Endothelial cell (in vitro differentiated cells): ENCODE measurements around the gene HADH. TPM values are rescaled to one million over a fixed set of nuclear protein-coding genes. Genes with fewer than 3 reads are reported as not detected.

Experiments used
- DNase-seq: peaks from one replicate; pipeline ENCODE4 v3.0.0; 2021; ENCODE audit warnings: low spot score
- H3K27ac Mint-ChIP-seq: one replicate; pipeline ENCODE4 v1.8.0; 2021; ENCODE audit warnings: mixed read lengths, inconsistent platforms; ENCODE audit not compliant: unreplicated experiment
- H3K27me3 Mint-ChIP-seq: one replicate; pipeline ENCODE4 v1.8.0; 2021; ENCODE audit warnings: mild to moderate bottlenecking, moderate library complexity, mixed read lengths, inconsistent platforms; ENCODE audit not compliant: unreplicated experiment
- H3K36me3 Mint-ChIP-seq: one replicate; pipeline ENCODE4 v1.8.0; 2021; ENCODE audit warnings: mild to moderate bottlenecking, low read depth, mixed read lengths, inconsistent platforms; ENCODE audit not compliant: unreplicated experiment
- H3K4me1 Mint-ChIP-seq: one replicate; pipeline ENCODE4 v1.8.0; 2021; ENCODE audit warnings: mild to moderate bottlenecking, mixed read lengths, inconsistent platforms; ENCODE audit not compliant: unreplicated experiment
- H3K4me3 Mint-ChIP-seq: one replicate; pipeline ENCODE4 v1.8.0; 2021; ENCODE audit warnings: mild to moderate bottlenecking, mixed read lengths, inconsistent platforms; ENCODE audit not compliant: unreplicated experiment
- H3K9me3 Mint-ChIP-seq: one replicate; pipeline ENCODE4 v1.8.0; 2021; ENCODE audit warnings: mixed read lengths, inconsistent platforms; ENCODE audit not compliant: unreplicated experiment
- total RNA-seq: library from RNA; stranded (reverse); fragmentation: NEBNext Ultra II Directional; extraction: Animal tissue kit (Norgen Biotek cat#: 25700); gene quantifications from one replicate; pipeline ENCODE4 v1.2.1, GENCODE V29; 2021; ENCODE audit not compliant: unreplicated experiment
- TF ChIP-seq, protein P1 (sequence below): fragments of 200-600 bp; sonication (generic); IDR thresholded peaks from one replicate; pipeline ENCODE4 v1.5.0; 2021; ENCODE audit warnings: antibody characterized with exemption; ENCODE audit not compliant: unreplicated experiment

The HADH gene
- total RNA-seq, 1 donor from 2014 or later = 26.6 TPM

- Mint-ChIP-seq H3K27ac (no peak overlapping the region), H3K9me3 (no peaks in the 10 kb centered on the region), H3K36me3 (no peaks in the 10 kb centered on the region), H3K4me3 (no peak overlapping the region), H3K4me1 (no peaks in the 10 kb centered on the region), H3K27me3 (no peaks in the 10 kb centered on the region)
- no peak for DNase-seq
- TF ChIP-seq, protein P1, sequence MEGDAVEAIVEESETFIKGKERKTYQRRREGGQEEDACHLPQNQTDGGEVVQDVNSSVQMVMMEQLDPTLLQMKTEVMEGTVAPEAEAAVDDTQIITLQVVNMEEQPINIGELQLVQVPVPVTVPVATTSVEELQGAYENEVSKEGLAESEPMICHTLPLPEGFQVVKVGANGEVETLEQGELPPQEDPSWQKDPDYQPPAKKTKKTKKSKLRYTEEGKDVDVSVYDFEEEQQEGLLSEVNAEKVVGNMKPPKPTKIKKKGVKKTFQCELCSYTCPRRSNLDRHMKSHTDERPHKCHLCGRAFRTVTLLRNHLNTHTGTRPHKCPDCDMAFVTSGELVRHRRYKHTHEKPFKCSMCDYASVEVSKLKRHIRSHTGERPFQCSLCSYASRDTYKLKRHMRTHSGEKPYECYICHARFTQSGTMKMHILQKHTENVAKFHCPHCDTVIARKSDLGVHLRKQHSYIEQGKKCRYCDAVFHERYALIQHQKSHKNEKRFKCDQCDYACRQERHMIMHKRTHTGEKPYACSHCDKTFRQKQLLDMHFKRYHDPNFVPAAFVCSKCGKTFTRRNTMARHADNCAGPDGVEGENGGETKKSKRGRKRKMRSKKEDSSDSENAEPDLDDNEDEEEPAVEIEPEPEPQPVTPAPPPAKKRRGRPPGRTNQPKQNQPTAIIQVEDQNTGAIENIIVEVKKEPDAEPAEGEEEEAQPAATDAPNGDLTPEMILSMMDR = no peak
These were observed 53.8 kb downstream of the HADH start for GRCh38 chr4:108043526-108043925.

DNA sequence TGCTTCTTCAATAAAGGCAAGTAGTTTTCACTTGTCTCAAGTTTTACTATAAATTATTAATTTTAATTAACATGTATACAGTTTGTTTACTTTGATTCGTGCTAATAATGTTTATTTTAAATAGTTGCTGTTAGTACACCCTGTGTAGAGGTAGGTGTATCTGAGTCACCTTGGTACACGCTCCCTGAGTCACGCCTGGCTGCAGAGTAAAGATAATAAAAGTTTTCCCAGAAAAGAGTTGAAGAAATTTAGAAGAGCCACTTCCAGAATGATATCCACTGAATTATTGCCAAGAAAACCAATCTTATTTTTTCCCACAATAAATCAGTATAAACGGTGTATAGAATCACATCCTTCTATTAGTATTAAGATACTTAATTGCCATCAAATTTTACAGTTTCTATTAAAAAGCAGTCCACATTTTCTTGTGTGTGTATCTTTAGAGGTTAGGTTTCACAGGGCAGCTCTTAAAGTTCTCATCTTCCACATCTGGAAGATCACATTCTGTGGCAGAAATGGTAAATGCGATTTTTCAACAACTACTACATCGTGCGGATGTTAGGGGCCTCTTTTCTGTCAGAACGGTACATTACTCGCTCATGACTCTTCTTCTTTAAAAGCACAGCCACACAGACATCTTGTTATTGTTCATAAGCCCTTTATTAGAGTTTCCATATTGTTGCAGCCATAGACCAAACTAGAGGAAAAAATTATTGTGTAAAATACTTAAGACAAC, 55.4 kb downstream of the HADH start:
- H3K9me3 Mint-ChIP-seq = no peaks in the 10 kb centered on the region
- H3K27ac Mint-ChIP-seq = no peak overlapping the region
- no peaks in the 10 kb centered on the region for H3K27me3 Mint-ChIP-seq
- TF ChIP-seq, protein P1 = no peak
- H3K4me1 Mint-ChIP-seq = peaks cover 4% of the 10 kb centered on the region
- H3K36me3 Mint-ChIP-seq = peaks cover 4% of the 10 kb centered on the region
- no peak for DNase-seq
- no peak overlapping the region for H3K4me3 Mint-ChIP-seq

DNA sequence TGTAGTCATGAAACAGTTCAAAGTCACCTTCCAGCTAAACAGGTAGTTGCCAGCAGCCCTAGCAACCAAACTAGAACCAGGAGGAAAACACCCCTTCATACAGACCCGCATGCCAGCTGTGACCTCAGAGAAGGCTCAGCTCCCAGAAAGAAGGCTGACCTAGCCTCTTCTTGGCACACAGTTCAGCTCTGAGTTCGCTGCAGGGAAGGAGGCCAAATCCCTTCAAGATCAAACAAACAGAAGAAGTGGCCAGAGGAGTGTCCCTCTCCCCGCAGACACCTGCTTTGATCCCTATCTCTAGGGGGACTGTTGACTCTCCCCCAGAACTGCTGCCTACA, 56.0 kb downstream of the HADH start:
- no peak for DNase-seq
- no peak overlapping the region for H3K27ac Mint-ChIP-seq
- no peaks in the 10 kb centered on the region for H3K9me3 Mint-ChIP-seq
- peaks cover 4% of the 10 kb centered on the region for H3K36me3 Mint-ChIP-seq
- H3K27me3 Mint-ChIP-seq = no peaks in the 10 kb centered on the region
- H3K4me3 Mint-ChIP-seq = no peak overlapping the region
- TF ChIP-seq, protein P1 = no peak
- peaks cover 9% of the 10 kb centered on the region for H3K4me1 Mint-ChIP-seq

DNA sequence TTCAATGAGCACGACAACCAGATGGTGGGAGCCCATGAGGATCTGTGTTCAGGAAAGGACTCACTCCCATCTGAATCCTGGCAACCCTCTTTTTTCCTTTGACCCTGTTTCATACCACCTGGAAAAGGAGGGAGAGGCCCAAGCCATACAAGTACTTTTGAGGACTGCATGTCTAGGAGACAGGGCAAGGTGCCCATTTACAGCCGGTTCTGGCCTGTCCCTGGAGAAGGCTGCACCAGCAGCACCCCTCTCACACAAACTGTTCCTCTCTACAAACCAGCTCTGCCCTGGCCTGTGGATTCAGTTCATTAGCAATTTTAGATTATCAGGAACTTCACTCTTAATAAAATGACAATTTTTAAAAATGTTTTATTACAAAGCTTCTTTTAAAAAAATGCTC, 57.5 kb downstream of the HADH start:
- H3K4me3 Mint-ChIP-seq = no peak overlapping the region
- H3K4me1 Mint-ChIP-seq = peaks cover 13% of the 10 kb centered on the region
- DNase-seq = no peak
- no peaks in the 10 kb centered on the region for H3K27me3 Mint-ChIP-seq
- TF ChIP-seq, protein P1 = no peak
- no peaks in the 10 kb centered on the region for H3K9me3 Mint-ChIP-seq
- H3K36me3 Mint-ChIP-seq = peaks cover 4% of the 10 kb centered on the region
- no peak overlapping the region for H3K27ac Mint-ChIP-seq

DNA sequence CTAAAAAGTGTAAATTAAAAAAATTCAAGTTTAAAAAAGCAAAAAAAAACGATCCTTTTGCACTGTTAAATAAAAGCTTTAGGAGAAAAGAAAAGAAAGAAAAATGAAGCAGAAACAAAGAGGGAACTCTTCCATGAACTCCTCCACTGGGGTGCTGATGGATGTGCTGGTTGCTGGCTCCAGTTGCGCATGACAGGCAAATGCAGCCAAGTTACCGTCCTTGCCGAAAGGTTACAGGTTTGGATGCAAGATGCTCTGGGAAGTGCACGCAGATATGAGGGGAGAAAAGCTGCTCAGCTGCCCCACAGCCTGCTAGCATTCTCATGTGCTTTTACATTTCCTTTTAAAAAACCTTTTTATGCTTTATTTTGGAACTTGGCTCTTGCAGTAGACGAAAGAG, 58.5 kb downstream of the HADH start:
- Mint-ChIP-seq H3K27me3 (no peaks in the 10 kb centered on the region), H3K4me1 (peaks cover 20% of the 10 kb centered on the region), H3K27ac (no peak overlapping the region), H3K9me3 (no peaks in the 10 kb centered on the region), H3K4me3 (no peak overlapping the region), H3K36me3 (peaks cover 4% of the 10 kb centered on the region)
- TF ChIP-seq, protein P1 = no peak
- no peak for DNase-seq
